Measurements from ENCODE around the gene RHOH.

DNA sequence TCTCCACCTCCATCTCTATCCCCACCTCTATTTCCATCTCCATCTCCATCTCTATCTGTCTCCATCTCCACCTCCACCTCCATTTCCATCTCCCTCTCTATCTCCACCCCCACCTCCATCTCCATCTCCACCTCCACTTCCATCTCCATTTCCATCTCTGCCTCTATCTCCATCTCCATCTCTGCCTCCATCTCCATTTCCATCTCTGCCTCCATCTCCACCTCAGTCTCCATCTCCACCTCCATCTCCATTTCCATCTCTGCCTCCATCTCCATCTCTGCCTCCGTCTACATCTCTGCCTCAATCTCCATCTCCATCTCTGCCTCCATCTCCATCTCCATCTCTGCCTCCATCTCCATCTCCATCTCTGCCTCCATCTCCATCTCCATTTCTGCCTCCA is 97.5 kb downstream of the RHOH start:
- TF ChIP-seq, protein P1, sequence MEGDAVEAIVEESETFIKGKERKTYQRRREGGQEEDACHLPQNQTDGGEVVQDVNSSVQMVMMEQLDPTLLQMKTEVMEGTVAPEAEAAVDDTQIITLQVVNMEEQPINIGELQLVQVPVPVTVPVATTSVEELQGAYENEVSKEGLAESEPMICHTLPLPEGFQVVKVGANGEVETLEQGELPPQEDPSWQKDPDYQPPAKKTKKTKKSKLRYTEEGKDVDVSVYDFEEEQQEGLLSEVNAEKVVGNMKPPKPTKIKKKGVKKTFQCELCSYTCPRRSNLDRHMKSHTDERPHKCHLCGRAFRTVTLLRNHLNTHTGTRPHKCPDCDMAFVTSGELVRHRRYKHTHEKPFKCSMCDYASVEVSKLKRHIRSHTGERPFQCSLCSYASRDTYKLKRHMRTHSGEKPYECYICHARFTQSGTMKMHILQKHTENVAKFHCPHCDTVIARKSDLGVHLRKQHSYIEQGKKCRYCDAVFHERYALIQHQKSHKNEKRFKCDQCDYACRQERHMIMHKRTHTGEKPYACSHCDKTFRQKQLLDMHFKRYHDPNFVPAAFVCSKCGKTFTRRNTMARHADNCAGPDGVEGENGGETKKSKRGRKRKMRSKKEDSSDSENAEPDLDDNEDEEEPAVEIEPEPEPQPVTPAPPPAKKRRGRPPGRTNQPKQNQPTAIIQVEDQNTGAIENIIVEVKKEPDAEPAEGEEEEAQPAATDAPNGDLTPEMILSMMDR (conservative IDR thresholded peaks at IDR 0.05 in 1 of 2, IDR thresholded peaks at IDR 0.05 in 1 of 2; ENCODE audit: extremely low read depth in 1 of 2, insufficient read depth in 1 of 2, low read depth in 1 of 2, low read length in 2 of 2), result no peak
- TF ChIP-seq EZH2 (IDR thresholded peaks at IDR 0.05; ENCODE audit: borderline replicate concordance, low read length), result no peak
